ENCODE measurements around the gene ELOVL1. TPM values are rescaled to one million over a fixed set of nuclear protein-coding genes. Genes with fewer than 3 reads are reported as not detected.

Gene ELOVL1
- total and polyA plus RNA-seq, 4 donors: 12.8 to 50.3 (median 35.3) TPM

- peaks cover 0 to 7% (median 4%) of the 10 kb centered on the region in 4 donors for H3K4me1 ChIP-seq (ENCODE audit: control insufficient read depth in 4 of 4, insufficient read depth in 4 of 4, low read length in 3 of 4)
- 94% methylated on average over 4 of the region's 4 CpGs for WGBS
- TF ChIP-seq RXRA (IDR thresholded peaks at IDR 0.05) (no peak), ZBTB33 (IDR thresholded peaks at IDR 0.05) (no peak), HNF4A (conservative IDR thresholded peaks at IDR 0.05) (no peak), MAX (IDR thresholded peaks at IDR 0.05) (no peak), SP1 (IDR thresholded peaks at IDR 0.05) (no peak), FOXA2 (IDR thresholded peaks at IDR 0.05) (no peak), JUND (IDR thresholded peaks at IDR 0.05) (no peak), FOXA1 (IDR thresholded peaks at IDR 0.05) (no peak), ATF3 (IDR thresholded peaks at IDR 0.05) (no peak), YY1 (IDR thresholded peaks at IDR 0.05) (no peak), HNF4G (IDR thresholded peaks at IDR 0.05) (no peak), GABPA (IDR thresholded peaks at IDR 0.05 in 1 of 2, conservative IDR thresholded peaks at IDR 0.05 in 1 of 2) (no peak), REST (IDR thresholded peaks at IDR 0.05) (no peak), NR2F2 (IDR thresholded peaks at IDR 0.05) (no peak), RAD21 (IDR thresholded peaks at IDR 0.05) (no peak), EGR1 (IDR thresholded peaks at IDR 0.05; ENCODE audit: low read depth in 2 of 2) (no peak), CTCF (IDR thresholded peaks at IDR 0.05; ENCODE audit: low read depth, low read length, missing input control) (no peak)
- H3K9ac ChIP-seq (ENCODE audit: low read depth in 1 of 2, low read length in 2 of 2): no peak overlapping the region
- H3K27me3 ChIP-seq (ENCODE audit: control insufficient read depth in 4 of 4, insufficient read depth in 4 of 4, low read length in 3 of 4): no peaks in the 10 kb centered on the region
- DNase-seq (ENCODE audit: low spot score): no peak
- H3K36me3 ChIP-seq (ENCODE audit: control insufficient read depth in 4 of 4, insufficient read depth in 3 of 4, low read depth in 1 of 4, low read length in 3 of 4): peaks cover 0 to 6% (median 5%) of the 10 kb centered on the region in 4 donors
- no peak overlapping the region for H3K4me3 ChIP-seq (ENCODE audit: low read depth in 1 of 3, low read length in 3 of 3)
- no peaks in the 10 kb centered on the region for H3K9me3 ChIP-seq (ENCODE audit: control insufficient read depth in 4 of 4, low read length in 3 of 4)
- no peak overlapping the region for H3K27ac ChIP-seq (ENCODE audit: low read depth in 1 of 2, low read length in 2 of 2)
Observed at GRCh38 chr1:43395523-43395922, 27.7 kb upstream of the ELOVL1 start.
